Gastrocnemius medialis (tissue), 4 donors: Measurements from ENCODE around the gene LRTM1. TPM values are rescaled to one million over a fixed set of nuclear protein-coding genes. Genes with fewer than 3 reads are reported as not detected.

Experiments
- ATAC-seq, 2 donors: fragments of 150-250 bp; one replicate each; pipeline ENCODE4 v1.9.1; 2016
- DNase-seq, 2 donors: peaks; one replicate each; pipeline ENCODE4 v3.0.0-alpha.2; 2019
- H3K27ac ChIP-seq, 4 donors: fragments of 200-600 bp; sonication (generic); 1 replicate in 1 of 4; 2 replicates in 3 of 4; pipeline ENCODE4 v1.5.1; 2016 to 2018; ENCODE audit warnings: mild to moderate bottlenecking in 2 of 4, moderate library complexity in 1 of 4
- H3K27me3 ChIP-seq, 3 donors: fragments of 200-600 bp; sonication (generic) in 2 of 3; 1 replicate in 1 of 3; 2 replicates in 2 of 3; pipeline versions ENCODE4 v1.5.1 to v1.6.0; 2016 to 2019; ENCODE audit warnings: mild to moderate bottlenecking in 1 of 3, moderate library complexity in 1 of 3
- H3K36me3 ChIP-seq, 2 donors: fragments of 200-600 bp; sonication (generic) in 1 of 2; one replicate each; pipeline ENCODE4 v1.5.1; 2017 to 2018
- H3K4me1 ChIP-seq, 2 donors: fragments of 200-600 bp; sonication (generic) in 1 of 2; one replicate each; pipeline ENCODE4 v1.5.1; 2016 to 2017; ENCODE audit warnings: mild to moderate bottlenecking in 2 of 2
- H3K4me3 ChIP-seq, 4 donors: fragments of 200-600 bp; sonication (generic) in 3 of 4; 1 replicate in 1 of 4; 2 replicates in 3 of 4; pipeline ENCODE4 v1.5.1; 2016 to 2019; ENCODE audit warnings: mild to moderate bottlenecking in 2 of 4
- H3K9me3 ChIP-seq, 3 donors: fragments of 200-600 bp; sonication (generic) in 2 of 3; 1 replicate in 1 of 3; 2 replicates in 2 of 3; pipeline ENCODE4 v1.5.1; 2016 to 2019
- POLR2A ChIP-seq, 2 donors: fragments of 450-650 bp; IDR thresholded peaks; one replicate each; pipeline ENCODE4 v1.6.1; 2017; ENCODE audit warnings: antibody characterized with exemption in 2 of 2, mild to moderate bottlenecking in 2 of 2, moderate library complexity in 2 of 2
- in situ Hi-C, 4 donors: fragments of 200-750 bp; cut with MboI; loops; one replicate each; pipeline versions ENCODE4 v1.15.0 to v1.8.0; 2017; ENCODE audit warnings: low sequenced_read_pairs in 4 of 4
- intact Hi-C: fragments of 100-400 bp; cut with DNase I; formaldehyde crosslinking; loops from one replicate; pipeline ENCODE4 v1.15.1; 2023; ENCODE audit warnings: low total_unique reads
- total RNA-seq, 4 donors: library from RNA; depleted of rRNA; stranded (reverse); fragments of >200 nt; gene quantifications; one replicate each; pipeline versions ENCODE4 v1.1.0 to v1.2.3, GENCODE V29; 2016
- TF ChIP-seq, protein P1 (sequence below), 5 experiments: fragments of 450-650 bp in 3 of 5; fragments of 200-600 bp in 2 of 5; sonication (generic) in 2 of 5; IDR thresholded peaks in 4 of 5; conservative IDR thresholded peaks in 1 of 5; 1 replicate in 4 of 5; 2 replicates in 1 of 5; pipeline ENCODE4 v1.5.1; 2016 to 2019; ENCODE audit warnings: antibody characterized with exemption in 5 of 5, mild to moderate bottlenecking in 3 of 5, moderate library complexity in 3 of 5

LRTM1 gene
- total RNA-seq, 4 donors from 2014 or later, result not detected

DNA sequence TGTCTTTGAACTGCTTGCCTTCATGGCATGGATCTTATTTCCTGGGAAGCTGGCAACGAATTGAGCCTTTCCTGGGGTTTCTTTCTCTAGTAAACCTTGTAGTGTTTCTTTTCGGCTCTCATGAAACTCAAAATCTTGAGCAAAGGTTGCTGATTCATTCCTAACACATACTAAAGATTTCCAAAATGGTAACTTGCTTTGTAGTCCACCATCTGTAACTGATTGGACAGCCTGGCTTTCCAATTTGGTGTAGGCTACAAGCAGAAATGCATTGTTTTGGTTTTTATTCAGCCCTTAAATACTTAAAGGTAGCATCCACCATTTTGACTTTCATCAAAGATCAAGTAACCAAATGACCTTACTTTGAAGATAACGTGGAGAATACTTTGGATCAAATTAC lies 38.1 kb downstream of the LRTM1 start:
- DNase-seq (no peak), ATAC-seq (no peak)
- Histone ChIP-seq H3K36me3 (no peaks in the 10 kb centered on the region), H3K9me3 (no peaks in the 10 kb centered on the region), H3K27ac (peak overlapping the region in 1 of 4 donors; percentile 79), H3K27me3 (no peaks in the 10 kb centered on the region), H3K4me3 (no peak overlapping the region), H3K4me1 (peaks cover 33 to 49% of the 10 kb centered on the region in 2 donors)
- in situ Hi-C loops (no loop called here), intact Hi-C loops (loop anchor here (2.0 to 5.0 kb wide), 2 partner anchors 17 to 63 kb away; no protein-coding TSS in a partner anchor)
- TF ChIP-seq POLR2A (IDR thresholded peaks at IDR 0.05), result no peak
- TF ChIP-seq, protein P1, sequence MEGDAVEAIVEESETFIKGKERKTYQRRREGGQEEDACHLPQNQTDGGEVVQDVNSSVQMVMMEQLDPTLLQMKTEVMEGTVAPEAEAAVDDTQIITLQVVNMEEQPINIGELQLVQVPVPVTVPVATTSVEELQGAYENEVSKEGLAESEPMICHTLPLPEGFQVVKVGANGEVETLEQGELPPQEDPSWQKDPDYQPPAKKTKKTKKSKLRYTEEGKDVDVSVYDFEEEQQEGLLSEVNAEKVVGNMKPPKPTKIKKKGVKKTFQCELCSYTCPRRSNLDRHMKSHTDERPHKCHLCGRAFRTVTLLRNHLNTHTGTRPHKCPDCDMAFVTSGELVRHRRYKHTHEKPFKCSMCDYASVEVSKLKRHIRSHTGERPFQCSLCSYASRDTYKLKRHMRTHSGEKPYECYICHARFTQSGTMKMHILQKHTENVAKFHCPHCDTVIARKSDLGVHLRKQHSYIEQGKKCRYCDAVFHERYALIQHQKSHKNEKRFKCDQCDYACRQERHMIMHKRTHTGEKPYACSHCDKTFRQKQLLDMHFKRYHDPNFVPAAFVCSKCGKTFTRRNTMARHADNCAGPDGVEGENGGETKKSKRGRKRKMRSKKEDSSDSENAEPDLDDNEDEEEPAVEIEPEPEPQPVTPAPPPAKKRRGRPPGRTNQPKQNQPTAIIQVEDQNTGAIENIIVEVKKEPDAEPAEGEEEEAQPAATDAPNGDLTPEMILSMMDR (IDR thresholded peaks at IDR 0.05 in 4 of 5, conservative IDR thresholded peaks at IDR 0.05 in 1 of 5), result no peak

DNA sequence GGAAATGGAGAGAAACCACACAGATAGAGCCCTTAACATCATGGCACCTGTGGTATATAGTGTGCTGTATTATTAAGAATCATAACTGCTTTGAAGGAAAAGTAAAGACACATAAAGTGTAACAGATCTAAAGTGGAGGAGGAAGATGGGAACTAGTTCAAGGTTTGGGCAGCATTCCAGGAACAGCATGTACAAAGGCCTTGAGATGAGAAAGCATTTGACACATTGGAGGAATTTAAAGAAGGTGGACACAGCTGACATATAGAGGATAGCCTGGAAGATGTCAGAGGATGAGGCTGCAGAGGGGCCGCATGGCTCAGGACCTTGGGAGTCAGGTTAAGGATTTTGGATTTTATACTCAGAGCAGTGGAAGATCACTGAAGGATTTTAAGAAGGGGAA lies 39.0 kb downstream of the LRTM1 start:
- no peaks in the 10 kb centered on the region for H3K27me3 ChIP-seq
- peak overlapping the region in 2 of 4 donors; percentile 33 to 79 for H3K27ac ChIP-seq
- intact Hi-C loops (no loop called here), in situ Hi-C loops (no loop called here)
- H3K36me3 ChIP-seq, result no peaks in the 10 kb centered on the region
- no peaks in the 10 kb centered on the region for H3K9me3 ChIP-seq
- peak in 1 of 2 donors; percentile 43 for DNase-seq
- no peak overlapping the region for H3K4me3 ChIP-seq
- H3K4me1 ChIP-seq, result peaks cover 33 to 49% of the 10 kb centered on the region in 2 donors
- peak; percentile 35 to 62 for ATAC-seq
- TF ChIP-seq POLR2A (IDR thresholded peaks at IDR 0.05), result no peak
- TF ChIP-seq, protein P1 (IDR thresholded peaks at IDR 0.05 in 4 of 5, conservative IDR thresholded peaks at IDR 0.05 in 1 of 5), result no peak

GRCh38 chr3:54888162-54888561 lies 39.7 kb downstream of the LRTM1 start:
- intact Hi-C loops, result no loop called here
- H3K27ac ChIP-seq, result peak overlapping the region in 2 of 4 donors; percentile 33 to 79
- H3K4me1 ChIP-seq, result peaks cover 33 to 49% of the 10 kb centered on the region in 2 donors
- H3K9me3 ChIP-seq, result no peaks in the 10 kb centered on the region
- no peak for ATAC-seq
- no peak overlapping the region for H3K4me3 ChIP-seq
- TF ChIP-seq, protein P1 (IDR thresholded peaks at IDR 0.05 in 4 of 5, conservative IDR thresholded peaks at IDR 0.05 in 1 of 5), result no peak
- no peak for TF ChIP-seq POLR2A (IDR thresholded peaks at IDR 0.05)
- in situ Hi-C loops, result no loop called here
- no peak for DNase-seq
- no peaks in the 10 kb centered on the region for H3K36me3 ChIP-seq
- H3K27me3 ChIP-seq, result no peaks in the 10 kb centered on the region

DNA sequence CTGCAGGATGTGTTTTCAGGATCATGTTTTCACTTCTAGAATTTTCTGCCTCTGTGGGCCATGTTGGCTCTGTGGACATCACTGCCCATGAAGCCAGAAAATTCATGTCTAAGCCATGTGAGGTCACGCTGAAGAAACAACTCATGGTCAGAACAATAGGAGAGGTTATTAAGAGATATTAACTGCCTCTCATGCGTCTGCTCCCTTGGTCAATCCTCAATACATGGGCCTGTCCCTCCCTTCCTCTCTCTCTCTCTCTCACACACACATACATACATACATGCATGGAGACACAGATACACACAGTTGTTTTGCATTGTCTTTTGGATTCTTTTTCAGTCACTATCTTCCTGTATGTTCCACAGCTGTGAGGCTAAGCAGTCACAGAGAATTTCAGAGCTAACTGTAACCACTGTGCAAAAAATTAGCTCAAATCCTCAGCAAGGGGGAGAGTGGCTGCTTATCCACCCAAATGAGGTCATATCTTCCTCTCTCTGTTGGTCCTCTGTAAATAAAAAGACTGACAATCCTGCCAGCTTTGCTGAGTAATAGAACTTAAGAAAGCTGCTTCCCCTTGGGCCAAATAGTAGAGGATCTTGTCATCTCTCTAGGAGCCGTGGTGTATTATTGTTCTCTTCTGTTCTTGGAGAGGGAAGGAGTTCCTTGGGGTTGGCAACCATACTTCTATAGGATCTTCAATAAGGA lies 45.6 kb downstream of the LRTM1 start:
- Histone ChIP-seq H3K9me3 (no peaks in the 10 kb centered on the region), H3K4me3 (no peak overlapping the region), H3K4me1 (peaks cover 0 to 6% of the 10 kb centered on the region in 2 donors), H3K27ac (no peak overlapping the region), H3K36me3 (no peaks in the 10 kb centered on the region), H3K27me3 (no peaks in the 10 kb centered on the region)
- no peak for TF ChIP-seq POLR2A (IDR thresholded peaks at IDR 0.05)
- TF ChIP-seq, protein P1 (IDR thresholded peaks at IDR 0.05 in 4 of 5, conservative IDR thresholded peaks at IDR 0.05 in 1 of 5), result no peak
- intact Hi-C loops, result no loop called here
- in situ Hi-C loops, result no loop called here
- ATAC-seq (peak; percentile 46 to 72), DNase-seq (no peak)
